HG02588 (cell line): ENCODE results near the gene COL19A1.

ENCODE experiments used
- ATAC-seq: cut with Tn5 transposase; IDR thresholded peaks from one replicate; pipeline ENCODE4 v1.9.1; 2021; ENCODE audit warnings: mild to moderate bottlenecking, moderate library complexity; ENCODE audit not compliant: unreplicated experiment

The COL19A1 gene

GRCh38 chr6:70164556-70164955, 298.2 kb downstream of the COL19A1 start:
- no peak for ATAC-seq

GRCh38 chr6:70166088-70166958, 300.0 kb downstream of the COL19A1 start:
- ATAC-seq, result peak; percentile 82

GRCh38 chr6:70168681-70169377, 302.5 kb downstream of the COL19A1 start:
- ATAC-seq, result no peak

- ATAC-seq, result no peak
Observed at GRCh38 chr6:70171236-70171635, 304.9 kb downstream of the COL19A1 start.

- ATAC-seq, result no peak
Observed at GRCh38 chr6:70172252-70172651, 305.9 kb downstream of the COL19A1 start.

- no peak for ATAC-seq
Observed at GRCh38 chr6:70175770-70176169, 309.4 kb downstream of the COL19A1 start.

- no peak for ATAC-seq
Observed at GRCh38 chr6:70176842-70177550, 310.6 kb downstream of the COL19A1 start.

- ATAC-seq, result no peak
Observed at GRCh38 chr6:70180183-70180900, 314.0 kb downstream of the COL19A1 start.

- ATAC-seq, result no peak
Observed at GRCh38 chr6:70180901-70181599, 314.7 kb downstream of the COL19A1 start.

- no peak for ATAC-seq
Observed at GRCh38 chr6:70183538-70183937, 317.2 kb downstream of the COL19A1 start.

GRCh38 chr6:70184723-70185122, 318.4 kb downstream of the COL19A1 start:
- no peak for ATAC-seq

- ATAC-seq, result no peak
Observed at GRCh38 chr6:70186461-70186860, 320.1 kb downstream of the COL19A1 start.

GRCh38 chr6:70188202-70188601, 321.8 kb downstream of the COL19A1 start:
- ATAC-seq, result no peak

- no peak for ATAC-seq
Observed at GRCh38 chr6:70194421-70194820, 328.1 kb downstream of the COL19A1 start.

- ATAC-seq, result no peak
Observed at GRCh38 chr6:70196531-70196930, 330.2 kb downstream of the COL19A1 start.

- ATAC-seq, result no peak
Observed at GRCh38 chr6:70198785-70199184, 332.4 kb downstream of the COL19A1 start.

- ATAC-seq, result no peak
Observed at GRCh38 chr6:70208235-70208790, 342.0 kb downstream of the COL19A1 start.

GRCh38 chr6:70210462-70210861, 344.1 kb downstream of the COL19A1 start:
- no peak for ATAC-seq

- no peak for ATAC-seq
Observed at GRCh38 chr6:70215460-70216108, 349.2 kb downstream of the COL19A1 start.
